ENCODE data around the gene HAPLN2.

HAPLN2 gene

GRCh38 chr1:156664767-156665411, 45.7 kb downstream of the HAPLN2 start:
- DNase-seq: peak; percentile 55

GRCh38 chr1:156665539-156665938, 46.3 kb downstream of the HAPLN2 start:
- no peak for DNase-seq

- no peak for DNase-seq
These were observed 47.8 kb downstream of the HAPLN2 start for GRCh38 chr1:156666862-156667609.

GRCh38 chr1:156667610-156667967, 48.4 kb downstream of the HAPLN2 start:
- DNase-seq: no peak

- DNase-seq: no peak
These were observed 48.9 kb downstream of the HAPLN2 start for GRCh38 chr1:156667968-156668709.

GRCh38 chr1:156668801-156669637, 49.8 kb downstream of the HAPLN2 start:
- DNase-seq: no peak

GRCh38 chr1:156669794-156670193, 50.6 kb downstream of the HAPLN2 start:
- DNase-seq: no peak

- no peak for DNase-seq
These were observed 51.1 kb downstream of the HAPLN2 start for GRCh38 chr1:156670359-156670758.

- no peak for DNase-seq
These were observed 51.6 kb downstream of the HAPLN2 start for GRCh38 chr1:156670791-156671190.

GRCh38 chr1:156671804-156672203, 52.6 kb downstream of the HAPLN2 start:
- no peak for DNase-seq

GRCh38 chr1:156673387-156674121, 54.3 kb downstream of the HAPLN2 start:
- no peak for DNase-seq

All from NCI-H510A treated with DMSO at 0.1 percent for 48 hours (cell line).